Embryonic facial prominence (tissue), 1 donor: Measurements from ENCODE around the gene LHFPL3.
A peak's percentile ranks its signal among the peaks of the same experiment; 100 is the strongest.

ENCODE experiments used
- DNase-seq: peaks from one replicate; pipeline ENCODE4 v3.0.0-alpha.2; 2016; ENCODE audit errors: extremely low spot score

LHFPL3 gene

GRCh38 chr7:104843198-104843597 is 514.8 kb downstream of the LHFPL3 start:
- DNase-seq: no peak

GRCh38 chr7:104845557-104845956 is 517.2 kb downstream of the LHFPL3 start:
- no peak for DNase-seq

GRCh38 chr7:104846731-104847130 is 518.3 kb downstream of the LHFPL3 start:
- no peak for DNase-seq

GRCh38 chr7:104848138-104848990 is 520.0 kb downstream of the LHFPL3 start:
- DNase-seq: peak; percentile 22

- no peak for DNase-seq
Observed at GRCh38 chr7:104850374-104850773, 522.0 kb downstream of the LHFPL3 start.

- no peak for DNase-seq
Observed at GRCh38 chr7:104851268-104851667, 522.9 kb downstream of the LHFPL3 start.

DNA sequence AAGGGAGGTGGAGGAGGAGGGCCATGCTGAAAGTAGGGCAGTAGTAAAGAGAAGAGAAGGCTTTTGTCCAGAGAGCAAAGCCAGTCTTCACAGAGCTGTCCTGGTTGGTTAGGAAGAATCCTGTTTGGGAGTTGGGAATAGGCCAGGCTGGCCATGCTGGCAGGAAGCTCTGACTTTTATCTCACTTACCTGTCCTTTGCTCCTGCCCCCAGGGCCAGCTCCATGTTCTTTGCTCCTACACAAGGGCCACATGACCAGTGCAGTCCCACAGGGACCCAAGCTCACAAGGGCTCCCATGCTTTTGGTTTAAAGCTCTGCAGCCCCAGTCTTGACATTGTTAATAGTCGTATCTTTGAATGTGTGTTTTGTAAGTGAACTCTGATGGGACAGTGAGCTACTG is 524.0 kb downstream of the LHFPL3 start:
- no peak for DNase-seq

- DNase-seq: no peak
Observed at GRCh38 chr7:104855861-104856260, 527.5 kb downstream of the LHFPL3 start.

DNA sequence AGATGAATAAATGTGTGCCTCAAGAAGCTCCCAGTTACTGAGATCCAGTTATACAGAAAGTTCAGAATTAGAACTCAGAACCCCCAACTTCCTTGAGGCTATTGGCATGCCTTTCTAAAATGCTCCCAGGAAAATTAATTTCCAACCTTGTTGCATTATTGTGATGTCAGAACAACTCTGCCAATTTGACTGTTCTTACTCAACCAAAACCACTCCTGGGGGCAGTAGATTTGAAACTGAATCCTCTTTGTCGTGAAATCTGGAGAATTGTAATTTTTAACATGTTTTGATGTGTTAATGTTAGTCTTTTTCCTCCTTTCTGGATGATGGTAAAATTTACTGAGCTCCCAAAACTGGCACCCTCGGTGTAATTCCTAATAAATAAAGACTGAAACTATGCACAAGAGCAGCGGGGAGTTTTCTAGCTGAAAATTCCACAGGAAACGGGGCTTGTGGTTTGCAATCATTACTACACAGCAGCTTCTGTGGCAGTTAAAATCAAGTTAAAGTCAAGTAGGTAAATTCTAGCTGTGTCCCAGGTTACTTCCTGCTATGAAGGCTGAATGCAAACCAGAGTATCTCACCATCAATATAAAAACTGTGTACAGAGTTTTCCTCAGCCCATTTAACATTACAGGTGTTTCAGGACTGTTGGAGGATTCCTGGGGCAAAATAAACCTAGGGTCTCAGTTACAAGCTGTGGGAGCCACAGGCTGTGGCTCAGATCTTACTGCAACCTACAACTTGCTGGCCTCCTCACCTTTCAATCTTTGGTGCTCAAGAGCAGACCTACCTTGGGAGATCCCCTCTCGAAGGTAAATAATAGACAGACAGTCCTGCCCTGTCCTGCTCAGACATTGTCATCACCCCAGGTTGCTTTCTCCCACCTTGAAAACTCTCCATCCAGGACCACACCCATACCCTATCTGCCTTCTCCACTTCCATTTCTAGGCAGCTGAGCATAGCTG is 529.3 kb downstream of the LHFPL3 start:
- no peak for DNase-seq

DNA sequence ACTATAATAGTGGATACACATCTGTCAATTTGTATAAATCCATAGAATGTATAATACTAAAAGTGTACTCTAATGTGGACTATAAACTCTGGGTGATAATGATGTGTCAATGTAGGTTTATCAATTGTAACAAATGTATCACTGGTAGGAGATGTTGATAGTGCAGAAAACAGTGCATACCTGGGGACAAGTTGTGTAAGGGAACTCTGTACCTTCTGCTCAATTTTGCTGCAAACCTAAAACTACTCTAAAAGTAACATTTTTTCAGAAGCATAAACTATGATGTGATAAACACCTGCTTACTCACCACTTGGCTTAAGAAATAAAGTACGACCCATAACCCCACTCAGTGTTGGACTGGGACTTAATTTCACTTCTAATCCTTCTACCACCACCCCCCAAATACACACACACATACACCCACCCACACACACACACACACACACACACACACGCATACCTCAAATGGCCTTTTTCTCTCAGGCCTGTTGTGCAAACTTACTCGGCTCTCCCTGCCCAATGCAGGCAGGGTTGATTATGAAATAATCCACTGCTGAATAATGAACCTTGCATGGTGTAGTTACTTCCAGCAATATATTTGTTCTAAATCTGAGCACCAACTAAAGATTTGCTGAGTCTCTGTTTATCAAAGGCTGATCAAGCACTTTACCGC is 531.5 kb downstream of the LHFPL3 start:
- no peak for DNase-seq

GRCh38 chr7:104861729-104862390 is 533.5 kb downstream of the LHFPL3 start:
- no peak for DNase-seq

DNA sequence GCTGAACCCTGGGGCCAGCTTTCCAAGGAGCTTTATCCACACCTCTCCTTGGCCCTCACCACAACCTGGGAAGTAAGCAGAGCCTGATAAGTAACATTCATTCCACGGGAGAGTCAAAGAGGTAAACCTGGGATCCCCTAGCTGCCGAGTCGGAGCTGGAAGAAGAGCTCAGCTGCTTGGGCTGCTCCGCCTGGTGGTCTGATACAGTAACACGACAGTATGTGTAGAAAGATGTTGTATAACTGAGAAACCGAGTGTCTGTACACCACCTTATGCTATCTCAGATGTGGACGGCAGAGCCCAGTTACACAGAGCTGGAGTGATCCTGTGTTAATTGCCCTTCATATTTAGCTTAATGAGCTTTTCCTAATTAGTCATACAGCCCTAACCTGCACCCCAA is 534.3 kb downstream of the LHFPL3 start:
- no peak for DNase-seq

DNA sequence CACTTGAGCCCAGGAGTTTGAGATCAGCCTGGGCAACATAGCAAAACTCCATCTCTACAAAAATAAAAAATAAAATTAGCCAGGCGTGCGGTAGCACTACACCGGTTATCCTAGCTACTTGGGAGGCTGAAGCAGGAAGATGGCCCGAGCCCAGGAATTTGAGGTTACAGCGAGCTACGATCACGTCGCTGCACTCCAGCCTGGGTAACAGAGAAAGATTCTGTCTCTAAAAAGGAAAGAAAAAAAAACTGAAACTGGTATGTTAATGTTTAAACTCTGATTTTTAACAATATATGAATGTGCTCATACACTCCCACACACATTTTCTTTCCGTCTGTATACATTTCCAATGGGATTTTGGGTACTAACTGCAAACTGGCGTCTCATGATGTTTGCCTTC is 545.0 kb downstream of the LHFPL3 start:
- no peak for DNase-seq

DNA sequence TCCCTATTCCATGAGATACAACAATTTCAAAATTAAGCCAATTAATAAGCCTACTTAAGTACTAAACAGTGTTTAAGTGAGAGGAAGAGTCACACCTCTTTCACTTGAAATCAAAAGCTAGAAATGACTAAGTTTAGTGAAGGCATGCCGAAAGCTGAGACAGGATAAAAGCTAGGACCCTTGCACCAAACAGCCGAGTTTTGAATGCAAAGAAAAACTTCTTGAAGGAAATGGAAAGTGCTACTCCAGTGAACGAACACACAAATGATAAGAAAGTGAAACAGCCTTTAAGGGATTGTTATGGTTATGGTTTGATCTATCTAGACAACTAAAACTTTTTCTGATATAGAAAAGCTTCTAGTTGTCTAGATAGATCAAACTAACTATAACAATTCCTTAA is 550.2 kb downstream of the LHFPL3 start:
- no peak for DNase-seq

- no peak for DNase-seq
Observed at GRCh38 chr7:104883248-104883717, 554.9 kb downstream of the LHFPL3 start.

- DNase-seq: peak; percentile 50
Observed at GRCh38 chr7:104883718-104884452, 555.5 kb downstream of the LHFPL3 start.

- no peak for DNase-seq
Observed at GRCh38 chr7:104886651-104887050, 558.2 kb downstream of the LHFPL3 start.

DNA sequence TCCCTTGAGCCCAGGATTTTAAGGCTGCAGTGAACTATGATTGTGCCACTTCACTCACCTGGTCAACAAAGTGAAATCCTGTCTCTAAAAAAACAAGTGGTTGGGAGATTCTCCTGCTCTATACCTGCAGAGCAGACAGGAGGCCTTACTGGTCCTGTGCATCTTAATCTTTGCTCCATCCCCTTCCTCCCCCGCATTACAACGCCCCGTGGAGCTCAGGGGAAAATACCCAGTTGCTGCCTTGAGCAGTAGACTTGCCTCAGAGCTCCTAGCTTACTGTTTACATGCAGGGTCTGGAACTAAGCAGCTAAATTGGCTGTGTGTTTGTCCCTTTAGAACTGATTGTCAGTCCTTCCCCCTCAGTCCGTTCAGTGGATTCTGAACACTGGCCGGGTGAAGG is 561.8 kb downstream of the LHFPL3 start:
- DNase-seq: no peak

GRCh38 chr7:104891949-104892348 is 563.5 kb downstream of the LHFPL3 start:
- DNase-seq: no peak

- no peak for DNase-seq
Observed at GRCh38 chr7:104894314-104894713, 565.9 kb downstream of the LHFPL3 start.
